GM12878 (cell line): ENCODE results near the gene LHX5.

ENCODE experiments used
- USF1 ChIP-seq: IDR thresholded peaks from 2 replicates; pipeline ENCODE4 v1.6.1; 2011; ENCODE audit warnings: borderline replicate concordance, low read depth, mild to moderate bottlenecking, moderate library complexity, mixed read lengths, low read length; ENCODE audit not compliant: insufficient read depth; ENCODE audit errors: extremely low read length
- TF ChIP-seq, protein P1 (sequence below), 3 experiments: IDR thresholded peaks in 2 of 3; conservative IDR thresholded peaks in 1 of 3; 2 replicates each; pipeline ENCODE4 v1.5.1; 2011; ENCODE audit warnings: low read depth in 3 of 3, low read length in 3 of 3, mild to moderate bottlenecking in 3 of 3, control low read depth in 2 of 3, moderate library complexity in 2 of 3, inconsistent platforms in 1 of 3, mixed read lengths in 1 of 3; ENCODE audit not compliant: control insufficient read depth in 2 of 3, insufficient read depth in 1 of 3; ENCODE audit errors: extremely low read depth in 1 of 3
- TF ChIP-seq, protein P2 (sequence below): IDR thresholded peaks from 2 replicates; pipeline ENCODE4 v1.6.1; 2012; ENCODE audit warnings: low read depth, low read length, improper control_type of control experiment

GRCh38 chr12:113432986-113433385, 38.7 kb downstream of the LHX5 start:
- TF ChIP-seq, protein P1, sequence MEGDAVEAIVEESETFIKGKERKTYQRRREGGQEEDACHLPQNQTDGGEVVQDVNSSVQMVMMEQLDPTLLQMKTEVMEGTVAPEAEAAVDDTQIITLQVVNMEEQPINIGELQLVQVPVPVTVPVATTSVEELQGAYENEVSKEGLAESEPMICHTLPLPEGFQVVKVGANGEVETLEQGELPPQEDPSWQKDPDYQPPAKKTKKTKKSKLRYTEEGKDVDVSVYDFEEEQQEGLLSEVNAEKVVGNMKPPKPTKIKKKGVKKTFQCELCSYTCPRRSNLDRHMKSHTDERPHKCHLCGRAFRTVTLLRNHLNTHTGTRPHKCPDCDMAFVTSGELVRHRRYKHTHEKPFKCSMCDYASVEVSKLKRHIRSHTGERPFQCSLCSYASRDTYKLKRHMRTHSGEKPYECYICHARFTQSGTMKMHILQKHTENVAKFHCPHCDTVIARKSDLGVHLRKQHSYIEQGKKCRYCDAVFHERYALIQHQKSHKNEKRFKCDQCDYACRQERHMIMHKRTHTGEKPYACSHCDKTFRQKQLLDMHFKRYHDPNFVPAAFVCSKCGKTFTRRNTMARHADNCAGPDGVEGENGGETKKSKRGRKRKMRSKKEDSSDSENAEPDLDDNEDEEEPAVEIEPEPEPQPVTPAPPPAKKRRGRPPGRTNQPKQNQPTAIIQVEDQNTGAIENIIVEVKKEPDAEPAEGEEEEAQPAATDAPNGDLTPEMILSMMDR (IDR thresholded peaks at IDR 0.05 in 2 of 3, conservative IDR thresholded peaks at IDR 0.05 in 1 of 3; ENCODE audit: control insufficient read depth in 2 of 3, extremely low read depth in 1 of 3, insufficient read depth in 1 of 3, low read depth in 3 of 3, low read length in 3 of 3), result no peak
- no peak for TF ChIP-seq USF1
- TF ChIP-seq, protein P2, sequence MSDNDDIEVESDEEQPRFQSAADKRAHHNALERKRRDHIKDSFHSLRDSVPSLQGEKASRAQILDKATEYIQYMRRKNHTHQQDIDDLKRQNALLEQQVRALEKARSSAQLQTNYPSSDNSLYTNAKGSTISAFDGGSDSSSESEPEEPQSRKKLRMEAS, result no peak
